Stimulated activated CD4-positive, alpha-beta T cell treated with anti-CD3 and anti-CD28 coated beads, Interleukin-2, amount 100 ng/mL, for 48 hours (primary cell): ENCODE results near the gene CTSW.
A peak's percentile ranks its signal among the peaks of the same experiment; 100 is the strongest.

Experiments
- DNase-seq, 2 donors: peaks; one replicate each; pipeline ENCODE4 v3.0.0-alpha.2; 2020

The CTSW gene

DNA sequence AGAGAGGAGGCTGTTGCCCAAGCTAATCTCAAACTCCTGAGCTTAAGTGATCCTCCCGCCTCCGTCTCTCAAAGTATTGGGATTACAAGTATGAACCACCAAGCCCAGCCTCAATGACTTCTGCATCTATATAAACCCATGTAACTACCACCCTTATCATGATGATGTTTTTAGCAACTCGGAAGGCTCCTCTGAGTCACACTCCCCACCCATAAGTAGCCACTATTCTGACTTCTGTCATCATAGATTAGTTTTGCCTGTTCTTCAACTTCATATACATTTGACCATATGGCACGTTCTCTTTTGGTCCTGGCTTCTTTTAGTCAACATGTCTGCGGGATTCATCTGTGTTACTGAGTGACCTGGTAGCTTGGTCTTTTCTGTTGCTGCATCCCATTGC is 27.0 kb downstream of the CTSW start:
- no peak for DNase-seq

- no peak for DNase-seq
Measured at GRCh38 chr11:65907878-65908277, 28.2 kb downstream of the CTSW start.

DNA sequence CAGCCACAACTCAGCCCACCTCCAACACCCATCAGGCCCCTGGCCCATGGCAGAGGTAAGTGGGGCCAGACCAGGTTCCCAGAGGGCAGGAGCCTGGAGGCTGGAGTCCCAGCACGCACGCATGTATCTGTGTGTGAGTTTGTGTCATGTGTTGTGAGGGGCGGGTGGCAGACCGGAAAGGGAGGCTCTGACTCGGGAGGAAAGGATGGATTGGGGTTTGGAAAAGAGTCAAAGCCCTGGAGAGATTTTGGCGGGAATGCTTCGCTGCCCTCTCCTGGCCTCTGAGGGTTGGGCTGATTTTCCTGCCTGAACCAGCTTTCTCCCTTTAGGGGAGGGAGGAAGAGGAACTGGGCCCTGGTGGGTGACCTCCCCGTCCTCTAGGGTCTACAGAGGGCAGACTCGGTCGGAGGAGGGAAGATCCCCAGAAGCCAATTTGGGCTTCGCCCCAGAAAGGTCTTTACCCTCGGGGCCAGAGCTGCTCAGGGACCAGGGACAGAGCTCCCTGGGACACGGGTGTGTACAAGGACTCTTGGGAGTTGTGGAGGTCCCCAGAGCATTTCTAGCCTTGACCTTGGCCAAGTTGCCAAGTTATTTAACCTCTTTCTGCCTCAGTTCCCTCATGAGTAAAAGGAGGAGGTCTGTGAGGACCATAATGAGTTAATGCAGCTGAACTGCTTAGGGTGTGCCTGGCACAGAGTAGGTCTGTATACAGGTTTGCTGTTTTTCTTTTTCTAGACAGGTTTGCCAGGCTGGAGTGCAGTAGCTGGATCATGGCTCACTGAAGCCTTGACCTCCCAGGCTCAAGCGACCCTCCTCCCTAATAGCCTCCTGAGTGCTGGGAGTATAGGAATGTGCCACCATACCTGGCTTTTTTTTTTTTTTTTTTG is 32.3 kb downstream of the CTSW start:
- no peak for DNase-seq

DNA sequence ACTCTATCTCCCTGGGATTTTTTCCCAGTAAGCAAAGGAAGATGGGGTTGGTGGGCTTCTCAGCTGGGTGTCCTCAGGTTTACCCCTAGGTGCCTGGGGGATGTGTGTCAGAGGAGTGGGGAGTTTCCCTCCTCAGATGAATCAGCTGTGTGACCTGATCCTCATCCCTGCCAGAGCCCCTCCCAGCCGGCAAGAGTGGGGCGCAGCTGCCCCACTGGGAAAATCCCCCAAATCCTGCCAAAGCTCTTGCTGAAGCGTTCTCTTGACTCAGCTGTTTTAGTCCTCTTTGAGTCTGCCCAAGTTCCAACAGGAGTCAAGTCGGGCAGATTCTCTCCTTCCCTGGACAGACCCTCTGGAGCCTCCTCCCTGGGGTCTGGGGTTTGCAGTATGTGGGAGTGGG is 33.2 kb downstream of the CTSW start:
- DNase-seq, result no peak

GRCh38 chr11:65915101-65915820 is 35.6 kb downstream of the CTSW start:
- DNase-seq, result no peak

- no peak for DNase-seq
Measured at GRCh38 chr11:65915821-65916251, 36.2 kb downstream of the CTSW start.

DNA sequence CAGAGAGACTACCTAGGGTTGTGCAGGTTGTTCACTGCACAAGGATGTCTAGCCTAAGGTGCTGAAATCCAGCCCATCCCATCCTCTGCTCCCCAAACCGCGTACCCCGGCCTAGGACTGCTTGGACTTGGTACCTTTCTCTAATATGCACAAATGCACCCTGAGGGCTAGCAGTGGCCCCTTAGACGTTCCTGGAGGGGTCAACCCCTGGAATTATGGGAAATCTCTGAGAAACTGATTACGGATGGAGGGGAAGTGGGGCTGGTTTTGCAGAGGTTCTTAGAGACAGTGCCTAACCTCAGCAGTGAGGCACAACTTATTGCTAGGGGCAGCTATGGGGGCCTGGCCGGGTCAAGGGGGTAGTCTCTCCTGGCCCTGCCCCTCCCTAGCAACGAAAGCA is 36.8 kb downstream of the CTSW start:
- DNase-seq, result no peak

DNA sequence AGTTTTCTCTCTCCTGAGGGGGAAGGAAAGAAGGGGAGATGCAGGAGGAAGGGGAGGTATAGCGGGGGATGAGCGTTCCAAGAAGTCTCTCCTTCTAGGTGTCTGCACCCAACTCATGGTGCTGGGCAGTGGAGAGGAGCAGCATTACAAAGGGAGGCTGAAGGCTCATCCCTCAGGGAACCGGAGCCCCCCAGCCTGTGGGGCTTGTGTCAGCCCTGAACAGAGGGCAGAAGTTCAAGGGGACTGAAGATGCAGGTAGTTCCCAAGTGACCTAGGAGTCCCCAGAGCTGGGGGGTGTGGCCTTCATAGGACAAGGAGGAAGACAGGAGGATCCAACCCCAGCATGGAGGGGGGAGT is 37.4 kb downstream of the CTSW start:
- DNase-seq, result no peak

- no peak for DNase-seq
Measured at GRCh38 chr11:65917434-65918210, 38.0 kb downstream of the CTSW start.

GRCh38 chr11:65918211-65919140 is 38.8 kb downstream of the CTSW start, which contains the start of gene C11orf68:
TSS of gene C11orf68 (minus strand) at chr11:65919062. CDS start at chr11:65919031, 31 bp downstream.
- no peak for DNase-seq

GRCh38 chr11:65919141-65919572 is 39.5 kb downstream of the CTSW start, which contains the start of gene DRAP1:
TSS of gene DRAP1 (plus strand) at chr11:65919426. CDS start at chr11:65919502, 76 bp downstream.
- peak; percentile 99 for DNase-seq

GRCh38 chr11:65919573-65920371 is 40.1 kb downstream of the CTSW start:
- DNase-seq, result peak in 1 of 2 donors; percentile 44

- no peak for DNase-seq
Measured at GRCh38 chr11:65920372-65920802, 40.8 kb downstream of the CTSW start.

GRCh38 chr11:65921033-65921555 is 41.5 kb downstream of the CTSW start:
- DNase-seq, result no peak

- no peak for DNase-seq
Measured at GRCh38 chr11:65921876-65922275, 42.2 kb downstream of the CTSW start.

GRCh38 chr11:65922565-65922964 is 42.9 kb downstream of the CTSW start:
- DNase-seq, result no peak

GRCh38 chr11:65925397-65925796 is 45.8 kb downstream of the CTSW start:
- no peak for DNase-seq

DNA sequence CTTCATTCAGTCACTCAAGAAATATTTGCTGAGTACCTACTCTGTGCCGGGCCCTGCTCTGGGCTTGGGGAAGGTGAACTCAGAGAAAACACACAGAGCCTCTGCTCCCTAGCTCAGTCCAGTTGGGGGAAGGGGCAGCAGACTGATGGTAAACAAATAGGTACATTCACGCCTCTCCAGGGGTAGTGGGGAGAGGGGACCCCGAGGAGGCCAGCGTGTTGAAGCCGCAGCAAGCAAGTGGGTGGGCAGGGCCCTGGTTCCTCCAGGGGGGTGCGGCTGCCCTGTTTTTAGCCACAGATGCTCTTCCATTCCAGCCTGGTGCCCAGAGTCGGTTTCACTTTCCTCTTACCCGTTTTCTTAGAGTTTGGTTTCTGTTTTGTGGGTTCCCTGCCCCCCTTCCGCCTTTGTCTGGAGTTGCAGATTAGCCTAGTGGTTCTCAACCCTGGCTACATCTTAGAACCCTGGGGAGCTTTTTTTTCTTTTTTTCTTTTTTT is 48.3 kb downstream of the CTSW start:
- DNase-seq, result peak; percentile 42 to 59

GRCh38 chr11:65928667-65929066 is 49.0 kb downstream of the CTSW start:
- no peak for DNase-seq

GRCh38 chr11:65931773-65932557 is 52.3 kb downstream of the CTSW start:
- DNase-seq, result no peak
